Measurements from ENCODE around the gene ZSCAN5C. TPM values are rescaled to one million over a fixed set of nuclear protein-coding genes. Genes with fewer than 3 reads are reported as not detected.

ZSCAN5C gene
- polyA plus RNA-seq, 1 donor from 2014 or later, result not detected

Other genes with a start within 250 kb of the ZSCAN5C start
- gene NLRP5, start 215.5 kb upstream of the ZSCAN5C start, polyA plus RNA-seq, result not detected
- gene ZNF787, start 81.0 kb upstream of the ZSCAN5C start, polyA plus RNA-seq, result 2.8 TPM
- gene ZNF444, start 61.0 kb upstream of the ZSCAN5C start, polyA plus RNA-seq, result 19.5 TPM
- gene GALP, start 26.3 kb upstream of the ZSCAN5C start, polyA plus RNA-seq, result not detected
- gene ZSCAN5B, start 4.5 kb upstream of the ZSCAN5C start, polyA plus RNA-seq, result 0.10 TPM
- gene EDDM13, start 70.5 kb downstream of the ZSCAN5C start, polyA plus RNA-seq, result not detected
- 7.0 TPM for gene ZSCAN5A, start 112.6 kb downstream of the ZSCAN5C start, polyA plus RNA-seq
- 7.3 TPM for gene ZNF582, start 191.3 kb downstream of the ZSCAN5C start, polyA plus RNA-seq
- 10.1 TPM for gene ZNF583, start 202.1 kb downstream of the ZSCAN5C start, polyA plus RNA-seq